Uterus (tissue), 4 donors: ENCODE measurements around the gene KERA. TPM values are rescaled to one million over a fixed set of nuclear protein-coding genes. Genes with fewer than 3 reads are reported as not detected.

Experiments
- DNase-seq, 2 donors: peaks; one replicate each; pipeline ENCODE4 v3.0.0-alpha.2; 2019 to 2020
- H3K27ac ChIP-seq, 2 donors: fragments of 200-600 bp; sonication (generic); 1 replicate in 1 of 2; 2 replicates in 1 of 2; pipeline ENCODE4 v1.5.1; 2016 to 2018
- H3K27me3 ChIP-seq, 2 donors: fragments of 200-600 bp; sonication (generic); one replicate each; pipeline ENCODE4 v1.5.1; 2018 to 2019; ENCODE audit warnings: control low read depth in 1 of 2
- H3K36me3 ChIP-seq, 2 donors: fragments of 200-600 bp; sonication (generic); one replicate each; pipeline ENCODE4 v1.5.1; 2019; ENCODE audit warnings: control low read depth in 1 of 2
- H3K4me1 ChIP-seq, 2 donors: fragments of 200-600 bp; sonication (generic); one replicate each; pipeline ENCODE4 v1.5.1; 2018 to 2019; ENCODE audit warnings: control low read depth in 1 of 2
- H3K4me3 ChIP-seq, 2 donors: fragments of 200-600 bp; sonication (generic); 1 replicate in 1 of 2; 2 replicates in 1 of 2; pipeline ENCODE4 v1.5.1; 2018 to 2019; ENCODE audit warnings: mild to moderate bottlenecking in 1 of 2
- H3K9me3 ChIP-seq, 2 donors: fragments of 200-600 bp; sonication (generic); one replicate each; pipeline ENCODE4 v1.5.1; 2019; ENCODE audit warnings: control low read depth in 1 of 2
- POLR2A ChIP-seq, 2 donors: fragments of 450-650 bp; IDR thresholded peaks; one replicate each; pipeline ENCODE4 v1.6.1; 2016; ENCODE audit warnings: antibody characterized with exemption in 2 of 2, mild to moderate bottlenecking in 1 of 2, moderate library complexity in 1 of 2
- intact Hi-C: fragments of 100-400 bp; cut with DNase I; formaldehyde crosslinking; loops from one replicate; pipeline ENCODE4 v1.15.1; 2023; ENCODE audit warnings: low total_unique reads
- total RNA-seq, 4 donors: library from RNA; depleted of rRNA in 3 of 4; stranded (reverse); fragments of >200 nt in 3 of 4; gene quantifications; one replicate each; pipeline versions ENCODE4 v1.1.0 to v1.2.4, GENCODE V29; 2014 to 2023
- TF ChIP-seq, protein P1 (sequence below), 4 experiments: fragments of 200-600 bp in 2 of 4; fragments of 450-650 bp in 2 of 4; sonication (generic) in 2 of 4; IDR thresholded peaks; one replicate each; pipeline ENCODE4 v1.5.1; 2016 to 2019; ENCODE audit warnings: antibody characterized with exemption in 4 of 4, mild to moderate bottlenecking in 2 of 4, moderate library complexity in 1 of 4
- donor health status: DM: yes; HTN: yes; CAD: no.

KERA gene
- total RNA-seq, 4 donors from 2014 or later: 1.3 TPM; not detected in 3

DNA sequence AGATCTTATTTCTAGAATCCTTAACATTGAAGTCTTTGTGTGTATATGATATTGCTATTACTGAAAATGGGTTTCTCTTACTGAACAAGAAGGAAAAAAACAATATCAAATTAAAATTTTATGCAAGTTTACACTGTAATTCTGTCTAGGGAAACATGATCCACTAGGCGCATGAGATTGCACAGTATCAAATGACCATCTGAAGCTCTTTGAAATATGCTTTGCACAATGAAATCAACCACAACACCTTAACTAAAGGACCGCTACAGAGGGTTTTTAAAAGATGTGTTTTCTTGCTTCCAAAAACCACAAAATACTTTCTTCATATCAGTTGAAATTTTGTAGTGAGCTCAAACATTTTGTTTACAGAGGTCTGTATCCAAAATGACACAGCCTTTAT lies 15.1 kb upstream of the KERA start:
- no peaks in the 10 kb centered on the region for H3K4me1 ChIP-seq
- peak overlapping the region in 1 of 2 donors; percentile 7 for H3K27ac ChIP-seq
- DNase-seq: no peak
- H3K36me3 ChIP-seq: no peaks in the 10 kb centered on the region
- no peaks in the 10 kb centered on the region for H3K27me3 ChIP-seq
- no peaks in the 10 kb centered on the region for H3K9me3 ChIP-seq
- intact Hi-C loops: no loop called here
- TF ChIP-seq, protein P1, sequence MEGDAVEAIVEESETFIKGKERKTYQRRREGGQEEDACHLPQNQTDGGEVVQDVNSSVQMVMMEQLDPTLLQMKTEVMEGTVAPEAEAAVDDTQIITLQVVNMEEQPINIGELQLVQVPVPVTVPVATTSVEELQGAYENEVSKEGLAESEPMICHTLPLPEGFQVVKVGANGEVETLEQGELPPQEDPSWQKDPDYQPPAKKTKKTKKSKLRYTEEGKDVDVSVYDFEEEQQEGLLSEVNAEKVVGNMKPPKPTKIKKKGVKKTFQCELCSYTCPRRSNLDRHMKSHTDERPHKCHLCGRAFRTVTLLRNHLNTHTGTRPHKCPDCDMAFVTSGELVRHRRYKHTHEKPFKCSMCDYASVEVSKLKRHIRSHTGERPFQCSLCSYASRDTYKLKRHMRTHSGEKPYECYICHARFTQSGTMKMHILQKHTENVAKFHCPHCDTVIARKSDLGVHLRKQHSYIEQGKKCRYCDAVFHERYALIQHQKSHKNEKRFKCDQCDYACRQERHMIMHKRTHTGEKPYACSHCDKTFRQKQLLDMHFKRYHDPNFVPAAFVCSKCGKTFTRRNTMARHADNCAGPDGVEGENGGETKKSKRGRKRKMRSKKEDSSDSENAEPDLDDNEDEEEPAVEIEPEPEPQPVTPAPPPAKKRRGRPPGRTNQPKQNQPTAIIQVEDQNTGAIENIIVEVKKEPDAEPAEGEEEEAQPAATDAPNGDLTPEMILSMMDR (IDR thresholded peaks at IDR 0.05): no peak
- no peak for TF ChIP-seq POLR2A (IDR thresholded peaks at IDR 0.05)
- no peak overlapping the region for H3K4me3 ChIP-seq

DNA sequence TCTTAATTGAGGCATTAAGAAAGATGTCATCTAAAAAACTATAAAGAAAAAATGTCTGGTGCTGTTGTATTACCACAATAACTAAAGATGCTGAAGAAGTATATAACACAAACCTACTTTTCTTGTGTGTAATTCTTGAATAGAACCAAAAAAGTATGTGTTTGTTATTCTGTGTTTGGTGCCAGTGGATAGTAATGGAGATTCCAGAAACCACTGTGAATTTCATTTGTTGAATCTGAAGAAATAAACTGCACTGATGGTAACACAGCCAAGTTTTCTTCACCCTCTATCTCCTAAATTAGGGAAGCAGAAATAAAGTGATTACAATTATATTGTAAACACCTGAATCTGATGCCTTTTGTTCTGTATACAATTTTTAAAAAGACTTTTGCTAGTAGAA lies 13.1 kb upstream of the KERA start:
- Histone ChIP-seq H3K27me3 (no peaks in the 10 kb centered on the region), H3K4me1 (no peaks in the 10 kb centered on the region), H3K36me3 (no peaks in the 10 kb centered on the region), H3K9me3 (no peaks in the 10 kb centered on the region), H3K4me3 (no peak overlapping the region), H3K27ac (no peak overlapping the region)
- DNase-seq: no peak
- TF ChIP-seq, protein P1 (IDR thresholded peaks at IDR 0.05): no peak
- TF ChIP-seq POLR2A (IDR thresholded peaks at IDR 0.05): no peak
- intact Hi-C loops: no loop called here

DNA sequence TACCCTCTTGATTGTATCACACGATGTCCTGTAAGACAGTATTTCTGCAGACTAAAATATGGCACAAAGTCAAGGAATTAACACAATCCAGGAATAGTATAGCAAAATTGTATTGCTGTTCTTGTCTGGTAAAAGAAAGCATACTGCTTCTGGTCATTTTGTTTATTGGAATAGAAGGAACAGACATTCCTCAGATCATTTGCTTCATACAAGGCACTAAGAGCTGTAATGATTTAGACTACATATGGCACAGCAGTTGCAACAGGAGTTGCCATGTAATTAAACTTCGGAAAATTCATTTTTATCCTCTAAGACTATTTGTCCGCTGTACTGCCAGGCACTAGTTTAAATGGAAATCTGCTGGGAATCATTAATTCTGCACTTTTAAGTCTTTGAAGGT lies 7.6 kb upstream of the KERA start:
- no peaks in the 10 kb centered on the region for H3K27me3 ChIP-seq
- intact Hi-C loops: no loop called here
- no peaks in the 10 kb centered on the region for H3K36me3 ChIP-seq
- no peaks in the 10 kb centered on the region for H3K9me3 ChIP-seq
- DNase-seq: no peak
- no peaks in the 10 kb centered on the region for H3K4me1 ChIP-seq
- H3K27ac ChIP-seq: no peak overlapping the region
- TF ChIP-seq, protein P1 (IDR thresholded peaks at IDR 0.05): no peak
- TF ChIP-seq POLR2A (IDR thresholded peaks at IDR 0.05): no peak
- H3K4me3 ChIP-seq: no peak overlapping the region

DNA sequence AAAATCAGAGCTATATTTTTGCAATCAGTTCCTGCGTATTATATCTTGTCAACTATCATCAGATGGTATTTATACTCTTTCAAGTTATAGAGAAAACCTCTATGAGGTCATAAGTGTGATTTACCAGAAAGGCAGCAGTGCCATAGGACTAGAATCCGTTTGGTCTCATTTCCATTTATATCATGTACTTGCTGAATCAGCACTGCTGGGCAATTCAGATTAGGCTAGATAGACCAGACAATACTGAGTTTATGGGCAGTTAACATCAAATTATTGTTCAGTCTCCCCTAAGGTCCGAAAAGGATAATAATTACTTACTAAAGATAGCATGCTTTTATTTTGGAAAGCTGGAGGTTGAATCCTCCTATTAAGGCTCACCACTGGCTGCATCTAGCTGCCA lies 6.8 kb upstream of the KERA start:
- intact Hi-C loops: no loop called here
- DNase-seq: no peak
- Histone ChIP-seq H3K27me3 (no peaks in the 10 kb centered on the region), H3K36me3 (no peaks in the 10 kb centered on the region), H3K27ac (no peak overlapping the region), H3K4me1 (no peaks in the 10 kb centered on the region), H3K9me3 (no peaks in the 10 kb centered on the region), H3K4me3 (no peak overlapping the region)
- TF ChIP-seq, protein P1 (IDR thresholded peaks at IDR 0.05): no peak
- no peak for TF ChIP-seq POLR2A (IDR thresholded peaks at IDR 0.05)

DNA sequence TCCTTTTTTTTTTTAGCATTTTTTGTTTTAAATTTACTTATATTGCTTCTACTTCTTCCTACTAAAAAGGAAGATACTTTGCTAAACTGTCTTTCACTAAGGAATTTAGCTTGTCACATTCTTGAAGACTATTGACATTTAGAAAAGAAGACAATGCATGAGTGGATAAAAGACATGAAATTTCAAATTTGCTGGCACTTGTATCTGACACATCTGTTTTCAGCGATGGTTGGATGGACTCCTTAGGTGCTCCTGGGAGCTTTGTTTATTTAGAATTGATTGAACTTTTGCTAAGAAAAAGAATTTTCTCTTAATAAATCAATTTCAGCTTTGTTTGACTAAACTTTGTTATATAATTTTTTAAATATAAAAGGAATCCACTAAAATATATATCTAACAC lies 3.3 kb upstream of the KERA start:
- no peaks in the 10 kb centered on the region for H3K27me3 ChIP-seq
- intact Hi-C loops: no loop called here

More for the DNA sequence above, 3.3 kb upstream of the KERA start:
- no peak for TF ChIP-seq POLR2A (IDR thresholded peaks at IDR 0.05)
- TF ChIP-seq, protein P1 (IDR thresholded peaks at IDR 0.05): no peak
- no peak overlapping the region for H3K4me3 ChIP-seq
- DNase-seq: no peak
- no peak overlapping the region for H3K27ac ChIP-seq
- no peaks in the 10 kb centered on the region for H3K36me3 ChIP-seq
- no peaks in the 10 kb centered on the region for H3K4me1 ChIP-seq
- no peaks in the 10 kb centered on the region for H3K9me3 ChIP-seq
